Ishikawa (cell line): ENCODE results near the gene DGLUCY.

Experiments
- CEBPB ChIP-seq: IDR thresholded peaks from 2 replicates; pipeline ENCODE4 v1.6.1; 2012
- CREB1 ChIP-seq: IDR thresholded peaks from 2 replicates; pipeline ENCODE4 v1.6.1; 2012; ENCODE audit warnings: low read depth
- EGR1 ChIP-seq: IDR thresholded peaks from 2 replicates; pipeline ENCODE4 v1.6.1; 2012
- EP300 ChIP-seq: IDR thresholded peaks from 2 replicates; pipeline ENCODE4 v1.6.1; 2012; ENCODE audit warnings: borderline replicate concordance
- FOXM1 ChIP-seq: IDR thresholded peaks from 2 replicates; pipeline ENCODE4 v1.6.1; 2012; ENCODE audit warnings: low read depth, borderline replicate concordance
- NFIC ChIP-seq: IDR thresholded peaks from 2 replicates; pipeline ENCODE4 v1.6.1; 2012
- RAD21 ChIP-seq: IDR thresholded peaks from 2 replicates; pipeline ENCODE4 v1.6.1; 2012; ENCODE audit warnings: low read depth
- TAF1 ChIP-seq: IDR thresholded peaks from 2 replicates; pipeline ENCODE4 v1.6.1; 2012; ENCODE audit warnings: low read depth, mild to moderate bottlenecking
- TCF12 ChIP-seq: IDR thresholded peaks from 2 replicates; pipeline ENCODE4 v1.6.1; 2012; ENCODE audit warnings: low read depth
- TEAD4 ChIP-seq: IDR thresholded peaks from 2 replicates; pipeline ENCODE4 v1.6.1; 2012
- YY1 ChIP-seq: IDR thresholded peaks from 2 replicates; pipeline ENCODE4 v1.6.1; 2012; ENCODE audit warnings: low read depth
- ZBTB7A ChIP-seq: IDR thresholded peaks from 2 replicates; pipeline ENCODE4 v1.6.1; 2012; ENCODE audit warnings: low read depth
- TF ChIP-seq, protein P1 (sequence below): IDR thresholded peaks from 2 replicates; pipeline ENCODE4 v1.6.1; 2012
- TF ChIP-seq, protein P2 (sequence below): IDR thresholded peaks from 2 replicates; pipeline ENCODE4 v1.6.1; 2012
- TF ChIP-seq, protein P3 (sequence below): IDR thresholded peaks from 2 replicates; pipeline ENCODE4 v1.6.1; 2012; ENCODE audit warnings: low read depth, mild to moderate bottlenecking

Gene DGLUCY

DNA sequence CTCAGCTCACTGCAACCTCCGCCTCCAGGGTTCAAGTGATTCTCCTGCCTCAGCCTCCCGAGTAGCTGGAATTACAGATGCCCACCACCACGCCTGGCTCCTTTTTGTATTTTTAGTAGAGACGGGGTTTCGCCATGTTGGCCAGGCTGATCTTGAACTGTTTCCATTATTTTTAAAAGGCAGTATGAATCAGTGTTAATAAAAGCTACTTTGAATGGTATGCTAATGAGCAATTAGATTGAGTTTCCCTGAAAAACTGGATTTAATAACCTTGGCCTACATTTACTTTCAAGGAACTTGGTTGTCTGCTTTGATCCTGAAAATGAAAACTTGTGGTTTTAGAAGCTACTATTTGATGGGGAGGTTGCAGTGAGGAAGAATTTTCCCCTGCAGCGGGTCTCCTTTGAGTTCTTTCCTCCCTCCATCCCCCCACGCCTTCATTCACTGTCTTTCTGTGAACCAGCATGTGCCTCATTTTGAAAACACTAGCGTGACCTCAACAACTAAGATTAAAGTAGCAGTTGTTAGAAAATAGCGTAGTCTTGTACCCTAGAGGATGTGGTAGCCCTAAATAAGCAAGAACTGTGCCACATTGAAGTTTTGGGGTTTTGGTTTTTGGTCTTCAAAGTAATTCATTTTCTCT is 35.7 kb upstream of the DGLUCY start:
- TF ChIP-seq, protein P1, sequence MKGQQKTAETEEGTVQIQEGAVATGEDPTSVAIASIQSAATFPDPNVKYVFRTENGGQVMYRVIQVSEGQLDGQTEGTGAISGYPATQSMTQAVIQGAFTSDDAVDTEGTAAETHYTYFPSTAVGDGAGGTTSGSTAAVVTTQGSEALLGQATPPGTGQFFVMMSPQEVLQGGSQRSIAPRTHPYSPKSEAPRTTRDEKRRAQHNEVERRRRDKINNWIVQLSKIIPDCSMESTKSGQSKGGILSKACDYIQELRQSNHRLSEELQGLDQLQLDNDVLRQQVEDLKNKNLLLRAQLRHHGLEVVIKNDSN: no peak
- TF ChIP-seq TEAD4: no peak
- no peak for TF ChIP-seq CEBPB
- TF ChIP-seq ZBTB7A: no peak
- TF ChIP-seq FOXM1: no peak
- TF ChIP-seq, protein P2, sequence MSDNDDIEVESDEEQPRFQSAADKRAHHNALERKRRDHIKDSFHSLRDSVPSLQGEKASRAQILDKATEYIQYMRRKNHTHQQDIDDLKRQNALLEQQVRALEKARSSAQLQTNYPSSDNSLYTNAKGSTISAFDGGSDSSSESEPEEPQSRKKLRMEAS: no peak
- TF ChIP-seq CREB1: no peak
- no peak for TF ChIP-seq YY1

GRCh38 chr14:91080071-91080470 is 33.8 kb upstream of the DGLUCY start:
- TF ChIP-seq RAD21 (no peak), TAF1 (no peak), ZBTB7A (no peak), FOXM1 (no peak), EGR1 (no peak), NFIC (no peak), CREB1 (no peak), TCF12 (no peak)
- TF ChIP-seq, protein P3, sequence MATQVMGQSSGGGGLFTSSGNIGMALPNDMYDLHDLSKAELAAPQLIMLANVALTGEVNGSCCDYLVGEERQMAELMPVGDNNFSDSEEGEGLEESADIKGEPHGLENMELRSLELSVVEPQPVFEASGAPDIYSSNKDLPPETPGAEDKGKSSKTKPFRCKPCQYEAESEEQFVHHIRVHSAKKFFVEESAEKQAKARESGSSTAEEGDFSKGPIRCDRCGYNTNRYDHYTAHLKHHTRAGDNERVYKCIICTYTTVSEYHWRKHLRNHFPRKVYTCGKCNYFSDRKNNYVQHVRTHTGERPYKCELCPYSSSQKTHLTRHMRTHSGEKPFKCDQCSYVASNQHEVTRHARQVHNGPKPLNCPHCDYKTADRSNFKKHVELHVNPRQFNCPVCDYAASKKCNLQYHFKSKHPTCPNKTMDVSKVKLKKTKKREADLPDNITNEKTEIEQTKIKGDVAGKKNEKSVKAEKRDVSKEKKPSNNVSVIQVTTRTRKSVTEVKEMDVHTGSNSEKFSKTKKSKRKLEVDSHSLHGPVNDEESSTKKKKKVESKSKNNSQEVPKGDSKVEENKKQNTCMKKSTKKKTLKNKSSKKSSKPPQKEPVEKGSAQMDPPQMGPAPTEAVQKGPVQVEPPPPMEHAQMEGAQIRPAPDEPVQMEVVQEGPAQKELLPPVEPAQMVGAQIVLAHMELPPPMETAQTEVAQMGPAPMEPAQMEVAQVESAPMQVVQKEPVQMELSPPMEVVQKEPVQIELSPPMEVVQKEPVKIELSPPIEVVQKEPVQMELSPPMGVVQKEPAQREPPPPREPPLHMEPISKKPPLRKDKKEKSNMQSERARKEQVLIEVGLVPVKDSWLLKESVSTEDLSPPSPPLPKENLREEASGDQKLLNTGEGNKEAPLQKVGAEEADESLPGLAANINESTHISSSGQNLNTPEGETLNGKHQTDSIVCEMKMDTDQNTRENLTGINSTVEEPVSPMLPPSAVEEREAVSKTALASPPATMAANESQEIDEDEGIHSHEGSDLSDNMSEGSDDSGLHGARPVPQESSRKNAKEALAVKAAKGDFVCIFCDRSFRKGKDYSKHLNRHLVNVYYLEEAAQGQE: no peak

DNA sequence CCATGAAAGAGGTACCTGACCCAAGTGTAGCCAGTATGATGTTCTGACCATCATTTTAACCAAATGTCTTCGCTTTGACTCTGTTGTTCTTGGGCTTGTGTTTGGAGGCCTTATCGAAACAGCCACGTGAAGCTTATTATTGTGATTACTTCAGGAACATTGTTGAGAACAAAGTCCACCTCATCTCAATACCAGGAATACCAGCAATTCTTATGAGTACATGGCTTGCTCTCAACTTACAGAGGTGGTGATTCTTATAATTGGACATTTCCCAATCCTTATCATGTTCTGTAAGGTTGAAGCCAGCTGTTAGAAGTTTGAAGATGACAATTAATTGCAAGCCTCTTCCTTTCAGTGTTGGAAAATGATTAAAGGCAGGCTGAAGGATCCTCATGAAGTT is 31.6 kb upstream of the DGLUCY start:
- no peak for TF ChIP-seq FOXM1
- TF ChIP-seq CREB1: no peak
- TF ChIP-seq, protein P3: no peak

GRCh38 chr14:91084516-91084915 is 29.4 kb upstream of the DGLUCY start:
- no peak for TF ChIP-seq YY1
- no peak for TF ChIP-seq TAF1
- no peak for TF ChIP-seq TEAD4
- no peak for TF ChIP-seq EGR1
- no peak for TF ChIP-seq CREB1
- TF ChIP-seq CEBPB: no peak
- TF ChIP-seq, protein P3: no peak
- no peak for TF ChIP-seq FOXM1
- no peak for TF ChIP-seq NFIC
- TF ChIP-seq ZBTB7A: no peak
- TF ChIP-seq EP300: no peak
- TF ChIP-seq, protein P2: no peak
- no peak for TF ChIP-seq TCF12
- TF ChIP-seq, protein P1: no peak

GRCh38 chr14:91088585-91089235 is 25.2 kb upstream of the DGLUCY start:
- TF ChIP-seq, protein P2: no peak
- TF ChIP-seq NFIC: no peak
- TF ChIP-seq, protein P3: no peak
